Ovary (tissue), 9 donors: ENCODE data around the gene CLSTN1. TPM values are rescaled to one million over a fixed set of nuclear protein-coding genes. Genes with fewer than 3 reads are reported as not detected.
A peak's percentile ranks its signal among the peaks of the same experiment; 100 is the strongest.

ENCODE experiments used
- DNase-seq, 5 donors: peaks; one replicate each; pipeline ENCODE4 v3.0.0-alpha.2; 2019 to 2020
- H3K27ac ChIP-seq, 2 donors: fragments of 200-600 bp; one replicate each; pipeline versions ENCODE4 v1.5.1 to v1.8.0; 2019 to 2022
- H3K27me3 ChIP-seq: fragments of 200-600 bp; one replicate; pipeline ENCODE4 v1.8.0; 2022
- H3K36me3 ChIP-seq: fragments of 200-600 bp; sonication (generic); one replicate; pipeline ENCODE4 v1.5.1; 2019
- H3K4me1 ChIP-seq: one replicate; pipeline ENCODE4 v1.8.1; 2013; ENCODE audit warnings: mild to moderate bottlenecking, moderate library complexity; ENCODE audit not compliant: insufficient read depth
- H3K4me3 ChIP-seq: fragments of 200-600 bp; sonication (generic); one replicate; pipeline ENCODE4 v1.5.1; 2017
- H3K9me3 ChIP-seq, 2 donors: fragments of 200-600 bp in 1 of 2; sonication (generic) in 1 of 2; one replicate each; pipeline versions ENCODE4 v1.5.1 to v1.8.1; 2013 to 2019; ENCODE audit warnings: mild to moderate bottlenecking in 1 of 2, moderate library complexity in 1 of 2
- CTCF ChIP-seq, 3 donors: fragments of 450-650 bp in 2 of 3; fragments of 200-600 bp in 1 of 3; IDR thresholded peaks; one replicate each; pipeline versions ENCODE4 v1.5.1 to v1.8.0; 2016 to 2022; ENCODE audit warnings: antibody characterized with exemption in 3 of 3, mild to moderate bottlenecking in 1 of 3
- EP300 ChIP-seq: sonication (generic); formaldehyde crosslinking; IDR thresholded peaks from one replicate; pipeline ENCODE4 v1.6.1; 2017; ENCODE audit warnings: antibody characterized with exemption
- POLR2A ChIP-seq: fragments of 450-650 bp; IDR thresholded peaks from one replicate; pipeline ENCODE4 v1.6.1; 2017; ENCODE audit warnings: antibody characterized with exemption, mild to moderate bottlenecking, moderate library complexity
- WGBS, 3 donors: extraction: QIAGEN DNeasy Blood & Tissue Kit in 1 of 3; methylation state at CpG; one replicate each; pipeline versions ENCODE4 v1.1.5 to v1.1.7; 2013 to 2017; 5-methylcytosine and 5-hydroxymethylcytosine counted together
- intact Hi-C, 4 donors: fragments of 100-400 bp; cut with DNase I; formaldehyde crosslinking; loops; one replicate each; pipeline versions ENCODE4 v1.11.0 to v1.15.1; 2022 to 2023
- polyA plus RNA-seq, 2 donors: library from polyadenylated mRNA; stranded (reverse); fragments of 200-250 nt in 1 of 2; fragments of 350-450 nt in 1 of 2; fragmentation: Illumina TruSeq in 1 of 2; extraction: RNeasy Lipid Tissue Mini Kit (QIAGEN cat#74804) in 1 of 2; gene quantifications; one replicate each; pipeline ENCODE4 v1.2.3, GENCODE V29; 2013 to 2014
- total RNA-seq, 7 donors: library from RNA; depleted of rRNA in 2 of 7; stranded (reverse); fragments of >200 nt in 2 of 7; fragmentation: NEBNext Ultra II Directional in 3 of 7; extraction: Animal tissue kit (Norgen Biotek cat#: 25700) in 3 of 7; gene quantifications; one replicate each; pipeline versions ENCODE4 v1.1.0 to v1.2.4, GENCODE V29; 2016 to 2023
- donor health status: DM: no; HTN: no; CAD: no; lungs with moderate emphysema.
- donor health status: DM: no; HTN: no; CAD: no.
- donor health status: Bipolar disorder and iron deficiency.
- donor health status: DM: yes; HTN: yes; CAD: no.
- donor health status: DM: no; HTN: no; CAD: no.
- donor health status: DM: yes; HTN: yes; CAD: no.

CLSTN1 gene
- total and polyA plus RNA-seq, 9 donors: 70.5 to 145 (median 114) TPM

- intact Hi-C loops: no loop called here
- Histone ChIP-seq H3K4me1 (peaks cover 4% of the 10 kb centered on the region), H3K36me3 (no peaks in the 10 kb centered on the region), H3K4me3 (no peak overlapping the region), H3K27ac (no peak overlapping the region), H3K9me3 (no peaks in the 10 kb centered on the region), H3K27me3 (no peaks in the 10 kb centered on the region)
- 78 to 85% (median 80%) methylated on average over 3 of the region's 3 CpGs for WGBS, 3 donors
- no peak for TF ChIP-seq EP300
- TF ChIP-seq POLR2A: no peak
- TF ChIP-seq CTCF (IDR thresholded peaks at IDR 0.05): no peak
- DNase-seq: no peak
These were observed 9.9 kb upstream of the CLSTN1 start for GRCh38 chr1:9833632-9834031.

- Histone ChIP-seq H3K4me1 (no peaks in the 10 kb centered on the region), H3K27ac (no peak overlapping the region), H3K27me3 (no peaks in the 10 kb centered on the region), H3K4me3 (no peak overlapping the region), H3K9me3 (no peaks in the 10 kb centered on the region), H3K36me3 (no peaks in the 10 kb centered on the region)
- TF ChIP-seq POLR2A: no peak
- TF ChIP-seq CTCF (IDR thresholded peaks at IDR 0.05): no peak
- no peak for TF ChIP-seq EP300
- intact Hi-C loops: no loop called here
- peak in 1 of 5 donors; percentile 36 for DNase-seq
- WGBS, 3 donors: 74 to 81% (median 79%) methylated on average over 24 of the region's 24 CpGs
These were observed 3.9 kb upstream of the CLSTN1 start for GRCh38 chr1:9827558-9828185.

GRCh38 chr1:9826616-9827015, 2.9 kb upstream of the CLSTN1 start:
- Histone ChIP-seq H3K9me3 (no peaks in the 10 kb centered on the region), H3K36me3 (no peaks in the 10 kb centered on the region), H3K4me1 (no peaks in the 10 kb centered on the region), H3K27me3 (no peaks in the 10 kb centered on the region), H3K4me3 (no peak overlapping the region), H3K27ac (no peak overlapping the region)
- no peak for TF ChIP-seq EP300
- 74 to 91% (median 78%) methylated on average over 3 of the region's 3 CpGs for WGBS, 3 donors
- intact Hi-C loops: no loop called here
- peak in 1 of 5 donors; percentile 25 for DNase-seq

GRCh38 chr1:9826087-9826486, 2.3 kb upstream of the CLSTN1 start:
- H3K4me1 ChIP-seq: no peaks in the 10 kb centered on the region
- no peak overlapping the region for H3K4me3 ChIP-seq
- H3K27me3 ChIP-seq: no peaks in the 10 kb centered on the region
- H3K36me3 ChIP-seq: no peaks in the 10 kb centered on the region
- DNase-seq: no peak
- no peak for TF ChIP-seq POLR2A
- no peak for TF ChIP-seq CTCF (IDR thresholded peaks at IDR 0.05)
- TF ChIP-seq EP300: no peak
- H3K9me3 ChIP-seq: no peaks in the 10 kb centered on the region
- intact Hi-C loops: no loop called here
- H3K27ac ChIP-seq: peak overlapping the region in 1 of 2 donors; percentile 93
- WGBS, 3 donors: 51 to 62% (median 61%) methylated on average over 3 of the region's 3 CpGs
